GM19372 (cell line): Measurements from ENCODE around the gene CYP27C1.
"Not testable (repeated sequence)": the region's sequence is repeated elsewhere in the genome, so short reads cannot be mapped to it uniquely, and the experiment has no call there.

Experiments used
- ATAC-seq: cut with Tn5 transposase; IDR thresholded peaks from one replicate; pipeline ENCODE4 v1.9.1; 2021; ENCODE audit warnings: mild to moderate bottlenecking, low read depth, moderate library complexity; ENCODE audit not compliant: unreplicated experiment

Gene CYP27C1

DNA sequence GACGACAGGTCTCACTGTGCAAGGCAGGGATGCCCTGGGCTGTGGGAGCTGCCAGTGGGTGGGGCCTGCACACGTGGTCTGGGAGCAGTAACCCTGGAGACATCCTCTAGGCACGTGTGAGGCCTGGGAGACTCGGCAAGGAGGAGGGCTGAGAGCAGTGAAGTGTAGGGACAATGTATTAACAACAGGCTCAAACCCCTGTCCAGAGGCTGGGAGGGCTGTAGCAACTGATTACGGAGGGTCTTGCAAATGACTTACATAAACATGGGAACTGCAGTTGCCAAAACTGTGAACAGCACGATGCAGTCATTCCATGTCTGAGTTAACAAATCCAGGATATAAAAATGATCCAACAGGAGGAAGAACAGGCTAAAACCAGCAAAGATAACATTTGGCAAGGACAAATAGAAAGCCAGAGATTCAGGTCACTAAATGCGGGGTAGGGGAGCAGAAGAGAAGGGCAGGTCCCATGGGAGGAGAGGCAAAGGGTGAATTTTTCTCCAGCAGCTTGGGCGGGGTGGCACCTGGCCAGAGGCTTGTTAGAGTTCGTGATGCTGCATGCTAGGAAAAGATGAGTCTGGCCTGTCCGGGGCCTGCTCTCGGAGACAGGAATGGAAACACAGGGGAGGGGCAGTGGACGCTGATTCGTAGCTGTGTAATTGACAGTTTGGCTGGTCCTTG, 44.9 kb downstream of the CYP27C1 start:
- ATAC-seq: no peak

DNA sequence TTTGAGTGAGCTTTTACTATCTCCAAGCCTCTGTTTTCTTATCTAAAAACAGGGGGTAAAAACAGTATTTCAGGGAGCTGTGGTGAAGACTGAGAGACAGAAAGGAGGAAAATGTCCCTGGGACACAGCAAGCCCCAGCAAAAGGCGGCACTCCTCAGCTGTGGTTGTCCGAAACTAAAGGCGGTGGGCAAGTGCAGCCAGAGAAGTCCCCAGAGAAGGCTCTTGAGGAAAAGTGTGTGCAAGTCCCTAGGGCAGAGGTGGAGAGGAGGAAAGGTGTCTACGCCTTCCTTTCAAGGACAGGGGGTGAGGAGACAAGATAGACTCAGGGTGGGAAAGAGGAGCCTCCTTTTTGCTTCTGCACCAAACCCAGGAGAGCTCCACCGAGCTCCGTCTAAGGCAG, 45.5 kb downstream of the CYP27C1 start:
- no peak for ATAC-seq

- ATAC-seq: no peak
Observed at GRCh38 chr2:127174136-127174535, 46.0 kb downstream of the CYP27C1 start.

- ATAC-seq: no peak
Observed at GRCh38 chr2:127173057-127173456, 47.0 kb downstream of the CYP27C1 start.

DNA sequence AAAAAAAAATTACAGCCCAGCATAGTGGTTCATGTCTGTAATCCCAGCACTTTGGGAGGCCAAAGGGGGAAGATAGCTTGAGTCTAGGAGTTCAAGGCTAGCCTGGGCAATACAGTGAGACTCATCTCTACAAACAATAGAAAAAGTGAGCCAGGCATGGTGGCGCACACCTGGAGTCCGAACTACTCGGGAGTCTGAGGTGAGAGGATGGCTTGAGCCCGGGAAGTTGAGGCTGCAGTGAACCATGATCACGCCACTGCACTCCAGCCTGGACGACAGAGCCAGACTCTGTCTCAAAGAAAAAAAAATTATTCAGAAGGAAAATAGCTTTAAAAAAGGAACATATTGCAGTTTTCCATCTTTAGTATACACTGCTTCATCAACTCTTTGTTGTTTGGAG, 47.8 kb downstream of the CYP27C1 start:
- ATAC-seq: no peak

- no peak for ATAC-seq
Observed at GRCh38 chr2:127170452-127171197, 49.5 kb downstream of the CYP27C1 start.

- no peak for ATAC-seq
Observed at GRCh38 chr2:127170021-127170420, 50.1 kb downstream of the CYP27C1 start.

DNA sequence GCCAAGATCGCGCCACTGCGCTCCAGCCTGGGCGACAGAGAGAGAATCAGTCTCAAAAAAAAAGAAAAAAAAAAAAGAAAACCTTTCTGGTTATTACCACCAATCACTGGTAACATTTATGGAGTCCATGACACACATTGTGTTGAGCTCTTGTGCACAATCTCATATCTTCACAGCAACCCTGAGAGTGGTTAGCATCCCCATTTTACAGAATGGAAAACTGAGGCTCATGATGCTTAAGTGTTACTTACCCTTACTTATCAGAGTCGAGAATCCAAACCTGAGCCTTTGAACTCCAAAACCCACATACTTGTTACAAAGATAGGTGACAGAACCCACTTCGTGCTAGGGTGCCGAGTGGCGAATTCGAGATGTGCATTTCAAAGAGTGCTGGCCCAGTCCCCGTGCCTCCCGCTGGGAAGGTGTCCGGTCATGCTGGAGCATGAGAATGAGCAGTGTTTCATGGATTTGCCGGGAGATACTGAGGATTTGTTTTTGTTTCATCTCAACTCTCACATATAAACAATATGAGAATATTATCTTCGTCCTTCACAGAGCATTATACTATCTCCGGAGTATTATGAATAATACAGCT, 50.9 kb downstream of the CYP27C1 start:
- ATAC-seq: no peak

GRCh38 chr2:127166231-127166860, 53.8 kb downstream of the CYP27C1 start:
- ATAC-seq: no peak

GRCh38 chr2:127165539-127165935, 54.6 kb downstream of the CYP27C1 start:
- ATAC-seq: no peak

GRCh38 chr2:127164761-127165538, 55.1 kb downstream of the CYP27C1 start:
- ATAC-seq: no peak

DNA sequence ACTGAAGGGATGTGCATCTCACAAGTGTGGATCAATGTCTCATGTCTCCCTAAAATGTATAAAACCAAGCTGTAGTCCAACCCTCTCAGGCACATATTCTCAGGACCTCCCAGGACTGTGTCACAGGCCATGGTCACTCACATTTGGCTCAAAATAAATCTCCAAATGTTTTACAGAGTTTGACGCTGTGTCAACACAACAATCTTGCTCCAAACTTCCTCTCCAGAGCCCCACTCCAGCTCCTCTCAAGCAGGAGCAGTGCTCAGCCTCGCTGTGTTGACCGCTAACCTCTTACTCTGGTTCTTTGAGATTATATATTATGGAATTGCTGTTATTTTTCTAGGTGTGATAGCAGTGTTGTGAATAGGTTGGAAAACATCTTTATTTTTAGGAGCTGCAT, 56.2 kb downstream of the CYP27C1 start:
- no peak for ATAC-seq

DNA sequence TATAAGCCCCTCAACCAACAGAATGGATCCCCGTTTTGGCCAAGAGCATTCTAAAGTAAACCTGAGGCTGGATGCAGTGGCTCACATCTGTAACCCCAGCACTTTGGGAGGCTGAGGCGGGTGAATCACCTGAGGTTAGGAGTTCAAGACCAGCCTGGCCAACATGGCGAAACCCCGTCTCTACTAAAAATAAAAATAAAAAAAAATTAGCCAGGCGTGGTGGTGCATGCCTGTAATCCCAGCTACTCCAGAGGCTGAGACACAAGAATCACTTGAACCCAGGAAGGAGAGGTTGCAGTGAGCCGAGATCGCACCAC, 57.1 kb downstream of the CYP27C1 start:
- ATAC-seq: not testable (repeated sequence)

DNA sequence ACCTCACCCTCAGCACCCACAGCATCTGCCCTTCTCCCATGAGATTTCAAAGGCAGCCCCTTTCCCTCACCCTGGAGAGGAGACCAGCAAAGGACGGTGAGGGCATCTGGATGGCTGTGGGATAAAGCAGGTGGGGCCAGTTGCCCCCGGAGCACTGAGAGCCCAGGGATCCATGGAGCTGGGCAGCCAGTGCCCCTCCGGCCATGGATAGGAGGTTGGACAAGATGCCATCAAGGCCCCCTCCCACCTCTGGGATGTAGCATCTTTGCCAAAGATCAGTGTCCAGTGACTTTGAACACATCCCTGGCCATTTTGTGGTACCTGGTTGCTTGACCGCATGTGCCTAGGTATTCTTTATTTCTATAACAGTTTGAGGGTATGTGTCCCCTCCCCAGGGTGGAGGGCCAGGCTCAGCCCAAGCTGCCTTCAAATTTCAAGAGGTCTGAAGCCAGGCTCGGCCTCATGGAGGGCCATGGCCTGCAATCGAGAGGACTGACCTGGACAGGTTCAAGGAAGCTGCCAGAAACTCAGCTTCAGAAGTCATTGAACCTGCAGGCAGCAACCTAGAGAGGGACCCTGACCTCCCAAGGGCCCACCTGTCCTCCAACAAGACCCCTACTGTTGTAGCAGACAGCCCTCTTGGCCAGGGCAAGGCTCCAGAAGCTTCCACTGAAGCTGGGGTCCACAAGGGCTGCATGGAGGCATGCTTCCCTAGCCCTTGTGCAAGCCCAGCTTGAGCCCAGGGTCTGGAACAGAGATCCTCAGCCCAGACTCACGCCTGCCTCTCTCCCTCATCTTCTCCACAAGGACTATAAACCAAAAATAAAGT, 57.6 kb downstream of the CYP27C1 start:
- ATAC-seq: no peak

GRCh38 chr2:127161176-127162136, 58.6 kb downstream of the CYP27C1 start:
- no peak for ATAC-seq

DNA sequence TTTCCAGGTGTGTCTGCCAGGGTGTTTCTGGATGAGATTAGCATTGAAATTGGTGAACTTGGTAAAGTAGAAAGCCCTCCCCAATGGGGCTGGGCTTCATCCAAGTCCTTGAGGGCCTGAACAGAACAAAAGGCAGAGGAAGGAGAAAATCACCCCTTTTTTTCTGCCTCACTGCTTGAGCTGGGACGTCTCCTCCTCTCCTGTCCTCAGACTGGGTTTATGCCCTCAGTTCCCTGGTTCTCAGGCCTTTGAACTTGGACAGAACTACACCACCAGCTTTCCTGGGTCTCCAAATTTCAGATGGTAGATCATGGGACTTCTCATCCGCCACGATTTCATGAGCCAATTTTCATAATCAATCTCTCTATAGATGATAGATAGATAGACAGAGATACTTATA, 59.4 kb downstream of the CYP27C1 start:
- no peak for ATAC-seq

GRCh38 chr2:127159543-127159942, 60.6 kb downstream of the CYP27C1 start:
- ATAC-seq: no peak

GRCh38 chr2:127158614-127159290, 61.3 kb downstream of the CYP27C1 start:
- no peak for ATAC-seq
